ENCODE data around the gene LPO.

Gene LPO

DNA sequence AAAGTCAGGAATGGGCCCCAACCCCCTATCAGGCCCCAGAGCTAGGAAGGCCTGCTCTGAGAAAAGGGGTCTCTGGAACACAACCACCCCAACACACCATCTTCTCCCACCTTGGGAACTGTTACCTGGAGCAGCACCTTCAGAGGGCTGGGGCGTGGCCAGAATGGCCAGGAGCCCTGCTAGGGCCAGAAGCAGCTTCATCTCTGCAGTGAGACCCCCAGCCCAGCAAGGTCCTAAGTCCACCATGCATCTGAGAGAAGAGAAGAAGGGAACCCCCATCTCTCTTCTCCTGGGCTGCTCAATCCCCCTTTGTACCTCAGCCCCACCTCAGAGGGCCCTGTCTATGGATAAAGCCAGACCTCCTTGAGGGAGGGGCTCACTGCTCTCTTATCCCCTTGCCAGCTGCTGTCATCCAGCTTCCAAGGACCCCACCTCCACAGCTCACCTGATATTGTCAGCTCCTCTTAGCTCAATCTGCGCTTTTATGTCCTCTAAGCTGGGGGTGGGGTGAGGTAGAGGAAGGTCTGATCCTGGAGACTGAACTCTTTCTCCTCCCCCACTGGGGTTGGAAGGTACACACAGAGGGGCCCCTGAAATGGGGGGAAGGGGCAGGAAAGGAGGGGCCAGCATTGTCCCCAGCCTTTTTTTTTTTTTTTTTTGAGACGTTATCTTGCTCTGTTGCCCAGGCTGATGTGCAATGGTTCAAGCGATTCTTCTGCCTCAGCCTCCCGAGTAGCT is 42.3 kb downstream of the LPO start, which contains the start of gene MPO:
TSS of gene MPO (minus strand) at position 456 of the 738 bp plus-strand sequence. CDS start at position 279, 177 bp downstream.
- CTCF ChIA-PET = interaction anchor here (0.8 to 0.9 kb wide), 2 partner anchors 137 to 207 kb away, joined by 3 to 4 read pairs; partner anchors contain the start of genes HSF5 and RNF43
- Mint-ChIP-seq H3K27ac (no peak within 1 kb of the TSS), H3K9me3 (no peaks in the 10 kb centered on the region), H3K4me1 (peaks cover 6% of the 10 kb centered on the region), H3K36me3 (no peaks in the 10 kb centered on the region), H3K27me3 (peaks cover 77% of the 10 kb centered on the region), H3K4me3 (no peak within 1 kb of the TSS)
- no peak for DNase-seq

DNA sequence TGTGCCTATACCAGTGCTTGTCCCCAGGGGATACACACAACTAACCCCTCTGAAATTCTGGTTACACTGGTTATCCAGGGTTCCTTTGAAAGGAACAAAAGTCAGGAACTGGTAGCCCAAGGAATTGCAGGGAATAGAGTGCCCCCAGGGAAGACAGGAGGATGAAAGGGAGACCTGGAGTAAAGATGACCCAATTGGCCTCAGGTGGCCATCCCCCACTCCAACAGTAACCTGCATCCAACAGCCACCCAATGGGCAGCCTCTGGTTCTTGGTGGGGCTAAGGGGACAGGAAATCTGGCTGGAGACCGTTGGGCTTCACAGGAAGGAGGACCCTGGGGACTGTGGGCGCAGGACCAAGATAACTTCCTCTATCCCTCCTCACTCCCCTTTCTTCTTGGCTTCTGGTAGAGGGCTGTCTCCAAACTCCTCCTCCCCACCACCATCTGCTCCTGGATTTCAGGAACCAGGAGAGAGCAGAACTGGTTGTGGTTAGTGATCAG is 43.2 kb downstream of the LPO start:
- H3K9me3 Mint-ChIP-seq = no peaks in the 10 kb centered on the region
- H3K4me3 Mint-ChIP-seq = no peak overlapping the region
- no peaks in the 10 kb centered on the region for H3K36me3 Mint-ChIP-seq
- no peak overlapping the region for H3K27ac Mint-ChIP-seq
- H3K27me3 Mint-ChIP-seq = peaks cover 70% of the 10 kb centered on the region
- CTCF ChIA-PET = no interaction called here
- H3K4me1 Mint-ChIP-seq = peaks cover 6% of the 10 kb centered on the region
- no peak for DNase-seq

DNA sequence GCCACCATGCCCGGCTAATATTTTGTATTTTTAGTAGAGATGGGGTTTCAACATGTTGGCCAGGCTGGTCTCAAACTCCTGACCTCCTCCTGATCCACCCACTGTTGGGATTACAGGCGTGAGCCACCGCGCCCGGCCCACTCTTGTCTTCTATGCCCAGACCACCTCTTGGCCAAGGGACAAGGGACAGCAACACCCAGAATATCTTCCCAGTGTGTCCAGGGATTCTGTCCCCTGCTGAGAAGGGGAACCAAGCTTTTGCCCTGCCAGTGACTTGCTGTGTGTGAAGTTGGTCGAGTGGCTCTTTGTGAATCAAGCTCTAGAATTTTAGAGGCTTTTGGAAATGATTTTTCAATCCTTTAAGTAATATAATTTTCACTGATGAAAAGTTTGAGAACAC is 44.1 kb downstream of the LPO start:
- H3K9me3 Mint-ChIP-seq = no peaks in the 10 kb centered on the region
- no peak overlapping the region for H3K27ac Mint-ChIP-seq
- no peak for DNase-seq
- CTCF ChIA-PET = no interaction called here
- H3K4me3 Mint-ChIP-seq = no peak overlapping the region
- no peaks in the 10 kb centered on the region for H3K36me3 Mint-ChIP-seq
- H3K27me3 Mint-ChIP-seq = peaks cover 67% of the 10 kb centered on the region
- H3K4me1 Mint-ChIP-seq = peaks cover 6% of the 10 kb centered on the region

- peaks cover 59% of the 10 kb centered on the region for H3K27me3 Mint-ChIP-seq
- H3K36me3 Mint-ChIP-seq = no peaks in the 10 kb centered on the region
- H3K4me3 Mint-ChIP-seq = no peak overlapping the region
- H3K4me1 Mint-ChIP-seq = peaks cover 6% of the 10 kb centered on the region
- no peaks in the 10 kb centered on the region for H3K9me3 Mint-ChIP-seq
- no peak overlapping the region for H3K27ac Mint-ChIP-seq
- CTCF ChIA-PET = interaction anchor here (0.5 kb wide), 1 partner anchor 164 kb away, joined by 3 read pairs; no protein-coding TSS in a partner anchor
- no peak for DNase-seq
These were observed 45.6 kb downstream of the LPO start for GRCh38 chr17:58283674-58284612.

- no peaks in the 10 kb centered on the region for H3K36me3 Mint-ChIP-seq
- peaks cover 1% of the 10 kb centered on the region for H3K4me1 Mint-ChIP-seq
- no peak for DNase-seq
- no peaks in the 10 kb centered on the region for H3K9me3 Mint-ChIP-seq
- H3K4me3 Mint-ChIP-seq = no peak overlapping the region
- CTCF ChIA-PET = interaction anchor here (0.5 kb wide), 1 partner anchor 163 kb away, joined by 3 read pairs; no protein-coding TSS in a partner anchor
- peaks cover 51% of the 10 kb centered on the region for H3K27me3 Mint-ChIP-seq
- H3K27ac Mint-ChIP-seq = no peak overlapping the region
These were observed 46.4 kb downstream of the LPO start for GRCh38 chr17:58284613-58285421.

DNA sequence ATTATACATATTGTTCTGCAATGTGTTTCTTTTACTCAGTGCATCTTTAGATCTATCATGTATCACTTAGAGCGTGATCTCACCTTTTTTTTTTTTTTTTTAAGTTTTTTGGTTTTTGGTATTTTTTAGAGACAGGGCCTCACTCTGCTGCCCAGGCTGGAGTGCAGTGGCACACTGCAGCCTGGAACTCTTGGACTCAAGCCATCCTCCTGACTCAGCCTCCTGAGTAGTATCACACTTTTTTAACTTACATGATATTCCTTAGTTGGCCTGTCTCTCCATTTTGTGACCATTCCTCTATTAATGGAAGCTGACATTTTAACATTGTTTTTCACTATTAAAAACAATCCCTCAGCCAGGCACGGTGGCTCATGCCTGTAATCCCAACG is 47.0 kb downstream of the LPO start:
- no peaks in the 10 kb centered on the region for H3K9me3 Mint-ChIP-seq
- DNase-seq = no peak
- CTCF ChIA-PET = no interaction called here
- H3K27ac Mint-ChIP-seq = no peak overlapping the region
- H3K36me3 Mint-ChIP-seq = no peaks in the 10 kb centered on the region
- peaks cover 50% of the 10 kb centered on the region for H3K27me3 Mint-ChIP-seq
- H3K4me1 Mint-ChIP-seq = no peaks in the 10 kb centered on the region
- H3K4me3 Mint-ChIP-seq = no peak overlapping the region

DNA sequence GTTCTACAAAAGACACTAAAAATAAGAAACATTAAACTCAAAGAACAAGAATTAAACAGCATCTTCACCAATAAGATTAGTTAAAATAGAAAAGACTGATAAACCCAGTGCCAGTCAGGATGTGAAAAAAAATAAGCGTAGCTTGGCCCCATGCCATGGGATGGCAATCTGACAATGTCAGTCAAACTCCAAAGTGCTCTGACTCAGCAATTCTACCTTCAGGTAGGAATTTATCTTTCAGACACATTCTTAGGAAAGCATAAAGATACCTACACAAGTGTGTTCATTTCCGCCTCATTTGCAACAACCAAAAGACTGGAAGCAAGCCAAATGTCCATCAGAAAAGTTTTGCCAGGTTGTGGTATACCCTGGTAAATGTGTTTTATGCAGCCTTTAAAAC is 51.5 kb downstream of the LPO start:
- H3K4me3 Mint-ChIP-seq = no peak overlapping the region
- H3K9me3 Mint-ChIP-seq = no peaks in the 10 kb centered on the region
- H3K27ac Mint-ChIP-seq = no peak overlapping the region

GRCh38 chr17:58291246-58291645 is 52.9 kb downstream of the LPO start:
- H3K27ac Mint-ChIP-seq = no peak overlapping the region
- DNase-seq = no peak
- CTCF ChIA-PET = interaction anchor here (0.9 kb wide), 1 partner anchor 53 kb away, joined by 3 read pairs; no protein-coding TSS in a partner anchor
- peaks cover 35% of the 10 kb centered on the region for H3K27me3 Mint-ChIP-seq
- no peak overlapping the region for H3K4me3 Mint-ChIP-seq
- no peaks in the 10 kb centered on the region for H3K36me3 Mint-ChIP-seq
- no peaks in the 10 kb centered on the region for H3K9me3 Mint-ChIP-seq
- H3K4me1 Mint-ChIP-seq = no peaks in the 10 kb centered on the region

More for the DNA sequence above, 51.5 kb downstream of the LPO start:
- CTCF ChIA-PET = no interaction called here
- no peaks in the 10 kb centered on the region for H3K4me1 Mint-ChIP-seq
- H3K27me3 Mint-ChIP-seq = peaks cover 35% of the 10 kb centered on the region
- H3K36me3 Mint-ChIP-seq = no peaks in the 10 kb centered on the region
- no peak for DNase-seq

DNA sequence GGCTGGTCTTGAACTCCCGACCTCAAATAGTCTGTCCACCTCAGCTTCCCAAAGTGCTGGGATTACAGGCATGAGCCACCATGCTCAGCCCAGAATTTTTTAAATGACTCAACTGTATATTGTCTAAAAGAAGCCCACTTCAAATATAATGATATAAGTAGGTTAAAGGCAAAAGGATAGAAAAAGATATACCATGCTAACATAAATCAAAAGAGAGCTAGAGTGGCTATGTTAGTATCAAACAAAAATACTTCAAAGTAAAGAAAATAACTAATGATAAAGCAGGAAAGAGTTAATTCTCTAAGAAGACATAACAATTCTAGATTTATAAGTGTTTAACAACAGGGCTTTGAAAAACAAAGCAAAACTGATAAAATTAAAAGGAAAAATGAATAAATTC is 55.6 kb downstream of the LPO start:
- CTCF ChIA-PET = interaction anchor here (1.5 kb wide), 1 partner anchor 10 kb away, joined by 7 read pairs; no protein-coding TSS in a partner anchor
- H3K4me3 Mint-ChIP-seq = no peak overlapping the region
- no peak for DNase-seq
- H3K27me3 Mint-ChIP-seq = peaks cover 35% of the 10 kb centered on the region
- H3K9me3 Mint-ChIP-seq = no peaks in the 10 kb centered on the region
- no peaks in the 10 kb centered on the region for H3K36me3 Mint-ChIP-seq
- H3K4me1 Mint-ChIP-seq = no peaks in the 10 kb centered on the region
- no peak overlapping the region for H3K27ac Mint-ChIP-seq

DNA sequence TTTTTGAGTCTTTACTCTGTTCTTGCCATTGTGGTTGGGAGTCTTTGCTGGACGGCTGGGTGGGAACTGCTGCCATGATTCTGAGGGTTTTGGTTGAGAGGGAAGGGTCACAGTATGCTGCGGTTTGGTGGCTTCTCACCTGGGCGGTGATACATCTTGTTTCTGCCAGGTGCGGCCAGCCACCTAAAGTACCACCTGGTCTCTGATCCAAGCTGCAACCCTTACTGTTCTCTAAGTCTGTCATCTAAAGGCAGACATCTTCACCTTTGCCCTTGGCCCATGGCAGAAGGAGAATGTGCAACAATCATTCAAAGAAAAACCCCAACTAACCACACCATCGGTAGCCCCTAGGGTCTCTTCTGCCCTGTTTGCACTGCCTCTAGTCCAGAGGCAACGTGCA is 62.0 kb downstream of the LPO start:
- Mint-ChIP-seq H3K27me3 (peaks cover 7% of the 10 kb centered on the region), H3K4me1 (no peaks in the 10 kb centered on the region), H3K27ac (no peak overlapping the region), H3K9me3 (no peaks in the 10 kb centered on the region), H3K4me3 (no peak overlapping the region), H3K36me3 (peaks cover 5% of the 10 kb centered on the region)
- DNase-seq = no peak
- CTCF ChIA-PET = interaction anchor here (1.2 kb wide), 2 partner anchors 8 to 17 kb away, joined by 3 to 6 read pairs; no protein-coding TSS in a partner anchor

DNA sequence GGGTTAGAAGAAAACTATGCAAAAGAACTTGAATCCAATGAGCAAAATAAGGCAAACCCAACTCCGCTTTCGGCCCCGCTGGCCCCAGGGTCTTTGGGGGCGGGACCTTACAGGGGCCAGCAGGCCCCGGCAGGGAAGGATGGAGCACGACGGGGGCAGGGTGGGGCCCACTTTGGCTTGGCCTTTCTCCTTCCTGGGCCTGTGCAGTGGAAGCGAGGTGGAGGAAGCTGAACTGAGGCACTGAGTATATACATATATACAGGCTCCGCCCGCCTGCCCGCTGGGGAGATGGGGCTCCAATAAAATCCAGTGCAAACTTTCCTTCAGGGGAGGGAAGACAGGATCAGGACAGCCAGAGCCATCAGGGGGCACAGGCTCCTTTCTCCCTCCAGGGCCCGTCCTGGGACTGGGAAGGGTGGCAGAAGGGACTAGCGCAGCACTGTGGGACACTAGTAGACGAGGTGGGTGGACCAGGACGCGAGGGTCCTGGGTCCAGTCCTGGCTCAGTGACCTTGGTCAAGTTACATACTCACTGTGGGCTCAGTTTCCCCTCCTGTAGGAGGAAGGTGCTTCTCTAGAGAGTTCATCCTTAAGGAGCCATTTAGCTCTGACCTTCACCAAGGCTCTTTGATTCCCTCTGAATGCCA is 63.2 kb downstream of the LPO start:
- no peaks in the 10 kb centered on the region for H3K4me1 Mint-ChIP-seq
- H3K9me3 Mint-ChIP-seq = no peaks in the 10 kb centered on the region

GRCh38 chr17:58302171-58302918 is 64.0 kb downstream of the LPO start:
- no peak overlapping the region for H3K27ac Mint-ChIP-seq

More for the DNA sequence above, 63.2 kb downstream of the LPO start:
- Mint-ChIP-seq H3K36me3 (peaks cover 5% of the 10 kb centered on the region), H3K4me3 (no peak overlapping the region), H3K27me3 (peaks cover 7% of the 10 kb centered on the region), H3K27ac (no peak overlapping the region)
- CTCF ChIA-PET = interaction anchor here (1.3 kb wide), 1 partner anchor 102 kb away, joined by 3 read pairs; no protein-coding TSS in a partner anchor
- no peak for DNase-seq

More at GRCh38 chr17:58302171-58302918, 64.0 kb downstream of the LPO start:
- H3K27me3 Mint-ChIP-seq = peaks cover 7% of the 10 kb centered on the region
- H3K4me3 Mint-ChIP-seq = no peak overlapping the region
- DNase-seq = no peak
- no peaks in the 10 kb centered on the region for H3K9me3 Mint-ChIP-seq
- peaks cover 10% of the 10 kb centered on the region for H3K36me3 Mint-ChIP-seq
- no peaks in the 10 kb centered on the region for H3K4me1 Mint-ChIP-seq
- CTCF ChIA-PET = interaction anchor here (1.0 to 3.4 kb wide), 4 partner anchors 42 to 115 kb away, joined by 3 to 18 read pairs (median 4); partner anchors contain the start of gene RNF43
